ENCODE data around the gene DYRK3.

GRCh38 chr1:206634365-206635079 is 814 bp upstream of the DYRK3 start:
- TF ChIP-seq CTCF (optimal IDR thresholded peaks at IDR 0.05 in 1 of 3, IDR thresholded peaks at IDR 0.05 in 1 of 3, conservative IDR thresholded peaks at IDR 0.05 in 1 of 3; ENCODE audit: extremely low read depth in 1 of 3, insufficient read depth in 2 of 3, low read length in 3 of 3) (peak; percentile 77 to 82 (median 79)), EZH2 (IDR thresholded peaks at IDR 0.05; ENCODE audit: low read length) (no peak)

Measured in keratinocyte (primary cell).